ENCODE results near the gene OGN.

- no peak for TF ChIP-seq TAF1 (IDR thresholded peaks at IDR 0.05; ENCODE audit: borderline replicate concordance, low read depth, low read length)
- no peak for TF ChIP-seq POLR2A (IDR thresholded peaks at IDR 0.05; ENCODE audit: low read depth, low read length)
- no peak for TF ChIP-seq POLR2AphosphoS5 (IDR thresholded peaks at IDR 0.05; ENCODE audit: low read depth, low read length)
Observed at GRCh38 chr9:92384375-92384774, 20.0 kb downstream of the OGN start.

All from GM12892 (cell line).